Left ventricle myocardium inferior (tissue), 1 donor: ENCODE results near the gene FLRT2. TPM values are rescaled to one million over a fixed set of nuclear protein-coding genes. Genes with fewer than 3 reads are reported as not detected.

Experiments used
- DNase-seq: peaks from one replicate; pipeline ENCODE4 v3.0.0-alpha.2; 2020
- H3K27ac ChIP-seq: fragments of 200-600 bp; replicated peaks from 2 replicates; pipeline ENCODE4 v1.8.0; 2021
- H3K27me3 ChIP-seq: fragments of 200-600 bp; 2 replicates; pipeline ENCODE4 v1.8.0; 2021; ENCODE audit warnings: low read depth
- H3K36me3 ChIP-seq: fragments of 200-600 bp; 2 replicates; pipeline ENCODE4 v1.8.0; 2021
- H3K4me1 ChIP-seq: fragments of 200-600 bp; 2 replicates; pipeline ENCODE4 v1.8.0; 2021
- H3K4me3 ChIP-seq: fragments of 200-600 bp; 2 replicates; pipeline ENCODE4 v1.8.0; 2021; ENCODE audit warnings: mild to moderate bottlenecking, moderate library complexity
- H3K9me3 ChIP-seq: fragments of 200-600 bp; replicated peaks from 2 replicates; pipeline ENCODE4 v1.8.0; 2021
- intact Hi-C: fragments of 100-400 bp; cut with micrococcal nuclease; formaldehyde crosslinking; loops from one replicate; pipeline ENCODE4 v1.11.0; 2022
- total RNA-seq: library from RNA; stranded (reverse); fragmentation: NEBNext Ultra II Directional; extraction: Animal tissue kit (Norgen Biotek cat#: 25700); gene quantifications from one replicate; pipeline ENCODE4 v1.2.1, GENCODE V29; 2021
- TF ChIP-seq, protein P1 (sequence below): fragments of 200-600 bp; IDR thresholded peaks from 2 replicates; pipeline ENCODE4 v1.8.0; 2021; ENCODE audit warnings: antibody characterized with exemption, mild to moderate bottlenecking, borderline replicate concordance
- donor health status: DM: no; HTN: yes; CAD: no; lungs with severe emphysema.

FLRT2 gene
- total RNA-seq, 1 donor from 2014 or later = 4.7 TPM

DNA sequence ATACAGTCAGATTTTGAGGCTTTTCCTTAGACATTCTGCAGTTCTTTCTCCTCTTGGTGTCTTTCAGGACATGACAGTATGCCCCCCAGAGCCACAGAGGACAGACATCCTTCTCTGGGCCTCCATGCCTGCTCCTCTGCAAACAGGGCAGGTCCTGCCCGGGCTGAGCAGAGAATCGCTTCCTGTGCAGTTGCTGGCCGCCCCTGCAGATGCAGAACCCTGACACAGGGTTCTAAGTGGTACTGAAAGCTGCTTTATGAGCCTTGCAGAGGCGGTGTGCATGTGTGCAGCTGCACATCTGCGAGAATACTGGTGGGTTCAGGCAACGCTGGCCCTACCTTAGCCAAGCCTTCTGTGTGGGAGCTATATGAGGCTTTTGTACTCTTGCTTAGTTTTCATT lies 54.5 kb downstream of the FLRT2 start:
- intact Hi-C loops = no loop called here
- TF ChIP-seq, protein P1, sequence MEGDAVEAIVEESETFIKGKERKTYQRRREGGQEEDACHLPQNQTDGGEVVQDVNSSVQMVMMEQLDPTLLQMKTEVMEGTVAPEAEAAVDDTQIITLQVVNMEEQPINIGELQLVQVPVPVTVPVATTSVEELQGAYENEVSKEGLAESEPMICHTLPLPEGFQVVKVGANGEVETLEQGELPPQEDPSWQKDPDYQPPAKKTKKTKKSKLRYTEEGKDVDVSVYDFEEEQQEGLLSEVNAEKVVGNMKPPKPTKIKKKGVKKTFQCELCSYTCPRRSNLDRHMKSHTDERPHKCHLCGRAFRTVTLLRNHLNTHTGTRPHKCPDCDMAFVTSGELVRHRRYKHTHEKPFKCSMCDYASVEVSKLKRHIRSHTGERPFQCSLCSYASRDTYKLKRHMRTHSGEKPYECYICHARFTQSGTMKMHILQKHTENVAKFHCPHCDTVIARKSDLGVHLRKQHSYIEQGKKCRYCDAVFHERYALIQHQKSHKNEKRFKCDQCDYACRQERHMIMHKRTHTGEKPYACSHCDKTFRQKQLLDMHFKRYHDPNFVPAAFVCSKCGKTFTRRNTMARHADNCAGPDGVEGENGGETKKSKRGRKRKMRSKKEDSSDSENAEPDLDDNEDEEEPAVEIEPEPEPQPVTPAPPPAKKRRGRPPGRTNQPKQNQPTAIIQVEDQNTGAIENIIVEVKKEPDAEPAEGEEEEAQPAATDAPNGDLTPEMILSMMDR = no peak

DNA sequence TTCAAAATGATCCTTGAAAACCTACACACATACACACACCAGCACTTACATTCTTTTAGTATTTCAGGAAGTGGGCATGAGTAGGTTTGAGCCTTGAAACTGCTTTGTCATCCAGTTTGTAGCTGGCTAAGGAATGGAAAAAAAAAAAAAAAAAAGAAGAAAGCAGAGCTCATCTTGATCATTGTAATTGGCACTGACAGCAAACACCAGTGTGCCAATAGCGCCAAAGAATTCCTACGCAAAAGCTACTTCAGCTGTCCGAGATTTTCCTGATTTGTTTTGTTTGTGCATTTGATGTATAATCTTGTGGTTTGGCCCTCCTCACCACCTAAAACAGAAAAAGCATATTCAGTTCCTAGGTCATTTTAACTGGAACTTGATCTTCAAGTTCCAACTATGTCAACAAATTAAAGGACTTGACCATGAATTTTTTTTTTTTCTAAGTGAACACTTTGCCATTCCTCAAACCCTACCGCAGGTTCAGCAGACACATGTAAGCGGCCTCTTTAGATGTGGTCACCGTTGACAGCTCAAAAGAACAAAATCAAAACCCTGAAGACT lies 57.3 kb downstream of the FLRT2 start:
- Histone ChIP-seq H3K36me3 (no peaks in the 10 kb centered on the region), H3K4me3 (no peak overlapping the region), H3K9me3 (peaks cover 18% of the 10 kb centered on the region), H3K27ac (no peak overlapping the region), H3K4me1 (no peaks in the 10 kb centered on the region), H3K27me3 (no peaks in the 10 kb centered on the region)
- TF ChIP-seq, protein P1 = no peak
- no peak for DNase-seq
- intact Hi-C loops = no loop called here

More for the DNA sequence above, 54.5 kb downstream of the FLRT2 start:
- no peak overlapping the region for H3K4me3 ChIP-seq
- no peak overlapping the region for H3K27ac ChIP-seq
- H3K9me3 ChIP-seq = peaks cover 3% of the 10 kb centered on the region
- H3K36me3 ChIP-seq = no peaks in the 10 kb centered on the region
- H3K27me3 ChIP-seq = no peaks in the 10 kb centered on the region
- no peak for DNase-seq
- H3K4me1 ChIP-seq = no peaks in the 10 kb centered on the region

DNA sequence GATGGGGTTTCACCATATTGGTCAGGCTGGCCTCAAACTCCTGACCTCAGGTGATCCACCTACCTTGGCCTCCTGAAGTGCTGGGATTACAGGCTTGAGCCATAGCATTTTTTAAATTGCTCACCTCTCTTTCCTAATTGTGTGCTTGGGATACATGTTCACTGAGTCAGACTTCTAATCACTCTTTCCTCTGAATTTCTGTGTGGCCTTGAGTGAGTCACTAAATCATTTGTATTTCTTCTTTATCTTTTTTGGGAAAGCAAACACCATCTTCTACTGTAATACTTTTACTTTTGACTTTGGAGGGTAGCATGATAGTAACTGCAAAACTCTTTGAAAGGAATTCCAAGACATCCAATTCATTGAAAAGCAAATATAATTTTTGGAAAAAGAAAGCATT lies 60.8 kb downstream of the FLRT2 start:
- no peak for DNase-seq
- Histone ChIP-seq H3K27me3 (no peaks in the 10 kb centered on the region), H3K4me1 (no peaks in the 10 kb centered on the region), H3K9me3 (peaks cover 18% of the 10 kb centered on the region), H3K36me3 (no peaks in the 10 kb centered on the region), H3K27ac (no peak overlapping the region), H3K4me3 (no peak overlapping the region)
- TF ChIP-seq, protein P1 = no peak
- intact Hi-C loops = no loop called here

DNA sequence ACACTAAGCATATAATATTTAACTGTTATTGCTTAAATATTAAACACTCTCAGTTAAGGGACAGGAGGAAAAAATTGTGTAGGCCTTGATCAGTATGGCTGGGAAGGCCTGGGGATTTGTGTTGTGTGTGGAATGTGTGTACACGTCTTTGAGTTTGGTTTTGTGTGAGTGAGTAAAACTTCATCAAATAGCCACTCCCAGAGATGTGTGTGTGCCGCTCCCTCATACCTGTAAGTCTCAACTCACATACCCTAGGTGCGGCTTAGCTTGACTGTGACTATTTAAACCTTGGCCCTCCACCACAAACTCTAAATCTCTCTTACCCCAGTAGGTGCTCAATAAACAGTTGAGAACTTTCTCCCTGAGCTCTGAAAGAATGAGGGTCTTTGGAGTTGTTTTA lies 64.3 kb downstream of the FLRT2 start:
- no peak for DNase-seq
- no peak overlapping the region for H3K4me3 ChIP-seq
- H3K9me3 ChIP-seq = peaks cover 18% of the 10 kb centered on the region
- no peaks in the 10 kb centered on the region for H3K36me3 ChIP-seq
- no peaks in the 10 kb centered on the region for H3K27me3 ChIP-seq
- H3K27ac ChIP-seq = no peak overlapping the region
- H3K4me1 ChIP-seq = no peaks in the 10 kb centered on the region
- TF ChIP-seq, protein P1 = no peak
- intact Hi-C loops = no loop called here

DNA sequence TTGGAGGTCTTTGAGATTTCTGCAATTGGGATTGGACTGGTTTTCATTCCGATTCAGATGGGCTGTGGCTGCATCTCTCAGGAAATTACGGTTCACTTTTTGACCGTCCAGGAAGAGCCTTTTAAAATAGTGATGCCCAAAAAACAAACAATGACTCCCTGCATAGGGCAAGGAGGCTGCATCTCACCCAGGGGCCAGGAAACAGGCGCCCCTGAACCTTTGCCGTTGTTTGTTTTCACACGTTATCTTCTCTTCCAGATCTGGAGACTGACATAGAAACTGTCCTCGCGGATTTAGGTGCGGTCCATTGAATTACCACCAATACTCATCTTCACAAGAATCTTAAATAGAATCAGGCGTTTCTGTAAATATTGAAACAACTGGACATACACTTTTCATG lies 66.0 kb downstream of the FLRT2 start:
- Histone ChIP-seq H3K27ac (no peak overlapping the region), H3K27me3 (no peaks in the 10 kb centered on the region), H3K4me3 (no peak overlapping the region), H3K4me1 (no peaks in the 10 kb centered on the region), H3K9me3 (peaks cover under 1% of the 10 kb centered on the region), H3K36me3 (no peaks in the 10 kb centered on the region)
- no peak for DNase-seq
- TF ChIP-seq, protein P1 = no peak
- intact Hi-C loops = no loop called here
